ES-I3 (cell line): ENCODE measurements around the gene RTN4R.

Source experiments
- H3K36me3 ChIP-seq: 2 replicates; pipeline ENCODE4 v1.6.1; 2013; ENCODE audit warnings: mild to moderate bottlenecking, low read length, control low read depth, moderate library complexity; ENCODE audit not compliant: insufficient read depth
- H3K4me1 ChIP-seq: 2 replicates; pipeline ENCODE4 v1.6.1; 2013; ENCODE audit warnings: mild to moderate bottlenecking, control low read depth, low read length; ENCODE audit not compliant: insufficient read depth
- H3K9ac ChIP-seq: 2 replicates; pipeline ENCODE4 v1.6.1; 2013; ENCODE audit warnings: low read depth, mild to moderate bottlenecking, low read length, moderate library complexity
- H3K9me3 ChIP-seq: 2 replicates; pipeline ENCODE4 v1.6.1; 2013; ENCODE audit warnings: mild to moderate bottlenecking, low read length, moderate library complexity; ENCODE audit not compliant: control insufficient read depth, insufficient read depth

RTN4R gene

DNA sequence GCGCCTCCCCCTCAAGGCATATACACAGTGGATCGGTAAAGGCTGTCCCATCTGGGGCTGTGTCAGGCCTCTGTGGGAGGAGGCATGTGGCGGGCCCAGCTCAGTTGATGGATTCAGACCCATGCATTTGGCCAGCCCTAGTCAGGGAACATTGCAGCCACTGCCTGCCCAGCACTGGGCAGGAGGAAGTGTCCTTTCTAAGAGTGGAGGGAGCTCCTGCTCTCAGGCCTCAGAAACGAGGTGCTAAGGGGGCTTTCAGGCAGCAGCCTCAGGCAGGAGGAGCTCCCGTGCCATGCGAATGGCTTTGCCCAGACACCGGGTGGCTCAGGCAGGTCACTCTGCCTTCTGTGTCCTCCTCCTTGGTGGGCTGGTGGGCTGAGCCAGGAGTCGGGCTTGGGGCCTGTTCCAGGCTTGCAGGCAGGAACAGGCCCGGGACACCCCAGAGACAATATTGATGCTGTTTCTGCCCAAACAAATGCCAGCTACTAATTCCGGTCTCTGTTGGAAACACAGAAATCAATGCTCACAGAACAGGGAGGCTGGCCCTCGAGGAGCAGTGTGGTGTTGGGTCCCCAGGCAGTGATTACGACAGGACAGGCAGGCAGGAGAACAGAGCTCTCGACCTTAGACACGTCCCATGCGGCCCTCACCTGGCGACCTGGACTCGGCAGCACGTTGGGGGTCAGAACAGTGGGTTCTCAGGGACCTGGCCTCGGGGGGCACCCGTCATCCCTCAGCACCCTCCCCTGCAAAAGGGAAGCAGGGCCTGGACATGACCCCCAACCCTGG, 75.0 kb downstream of the RTN4R start:
- Histone ChIP-seq H3K4me1 (no peaks in the 10 kb centered on the region), H3K9ac (no peak overlapping the region), H3K9me3 (no peaks in the 10 kb centered on the region), H3K36me3 (no peaks in the 10 kb centered on the region)

GRCh38 chr22:20192293-20192971, 75.7 kb downstream of the RTN4R start:
- H3K9me3 ChIP-seq: no peaks in the 10 kb centered on the region
- no peaks in the 10 kb centered on the region for H3K4me1 ChIP-seq
- no peak overlapping the region for H3K9ac ChIP-seq
- H3K36me3 ChIP-seq: no peaks in the 10 kb centered on the region

DNA sequence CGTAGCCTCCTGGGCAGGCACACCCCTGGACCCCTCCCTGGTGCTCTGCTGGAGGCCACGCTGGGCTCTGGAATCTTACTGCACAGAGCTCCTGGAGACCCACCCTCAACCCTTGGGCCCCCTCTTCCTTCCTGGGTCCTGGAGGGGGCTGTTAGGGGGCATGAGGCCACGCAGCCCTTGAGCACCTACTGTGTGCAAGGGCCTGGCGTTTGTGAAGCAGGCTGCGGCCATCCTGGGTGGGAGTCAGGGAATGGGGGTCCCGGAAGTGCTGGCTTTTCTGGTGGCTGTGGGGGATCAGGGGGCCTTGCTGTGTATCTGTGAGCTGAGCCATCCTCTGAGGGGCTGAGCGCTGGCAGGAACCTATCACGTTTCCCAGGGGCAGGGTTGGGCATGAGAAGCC, 76.3 kb downstream of the RTN4R start:
- Histone ChIP-seq H3K9me3 (no peaks in the 10 kb centered on the region), H3K9ac (no peak overlapping the region), H3K4me1 (no peaks in the 10 kb centered on the region), H3K36me3 (no peaks in the 10 kb centered on the region)
